Activated CD8-positive, alpha-beta memory T cell treated with anti-CD3 and anti-CD28 coated beads, Interleukin-2, amount 50 U/mL, for 4 hours (primary cell): ENCODE measurements around the gene ZFP42.
"Not testable (repeated sequence)": the region's sequence is repeated elsewhere in the genome, so short reads cannot be mapped to it uniquely, and the experiment has no call there.

Source experiments
- DNase-seq: peaks from one replicate; pipeline ENCODE4 v3.0.0-alpha.2; 2020

The ZFP42 gene

GRCh38 chr4:188023682-188024081 lies 28.1 kb downstream of the ZFP42 start:
- no peak for DNase-seq

DNA sequence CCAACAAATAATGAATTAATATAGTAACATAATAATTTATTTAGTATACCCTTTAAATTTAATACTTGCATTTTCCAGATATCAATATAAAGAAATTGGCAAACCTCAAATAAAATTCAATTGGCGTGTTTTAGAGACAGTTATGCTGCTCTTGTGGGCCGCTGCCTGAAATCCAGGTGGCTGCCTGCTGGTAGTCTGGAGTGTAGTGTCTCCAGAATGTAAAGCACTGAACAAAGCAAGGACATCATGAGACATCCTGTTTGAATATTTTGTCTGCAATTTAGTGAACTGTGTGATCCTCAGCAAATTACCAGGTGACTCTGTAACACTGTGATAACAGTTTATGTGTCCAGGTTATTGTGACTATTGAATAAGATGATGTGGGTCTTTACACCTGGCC lies 29.9 kb downstream of the ZFP42 start:
- no peak for DNase-seq

DNA sequence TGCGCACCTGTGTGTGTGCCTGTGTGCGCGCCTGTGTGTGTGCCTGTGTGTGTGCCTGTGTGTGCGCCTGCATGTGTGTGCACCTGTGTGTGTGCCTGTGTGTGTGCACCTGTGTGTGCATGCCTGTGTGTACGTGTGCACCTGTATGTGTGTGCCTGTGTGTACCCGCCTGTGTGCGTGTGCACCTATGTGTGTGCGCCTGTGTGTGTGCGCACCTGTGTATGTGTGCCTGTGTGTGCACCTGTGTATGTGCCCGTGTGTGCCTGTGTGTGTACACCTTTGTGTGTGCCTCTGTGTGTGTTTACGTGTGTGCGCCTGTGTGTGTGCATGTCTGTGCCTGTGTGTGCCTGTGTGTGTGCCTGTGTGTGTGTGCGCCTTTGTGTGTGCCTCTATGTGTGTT lies 33.5 kb downstream of the ZFP42 start:
- DNase-seq, result no peak

DNA sequence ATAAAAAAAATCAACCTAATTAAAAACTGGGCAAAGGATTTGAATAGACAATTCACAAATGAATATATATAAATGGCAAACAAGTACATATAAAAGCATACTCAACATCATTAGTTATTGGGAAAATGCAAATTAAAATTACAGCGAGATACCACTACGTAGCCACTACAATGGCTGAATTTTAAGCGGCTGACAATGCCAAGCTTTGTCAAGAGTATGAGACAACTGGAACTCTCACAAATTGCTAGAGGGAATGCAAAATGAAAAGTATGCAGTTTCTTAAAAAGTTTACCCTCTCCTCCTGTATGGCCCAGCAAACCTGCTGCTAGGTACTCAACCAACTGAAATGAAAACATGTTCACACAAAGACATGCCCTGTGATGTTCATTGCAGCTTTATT lies 34.8 kb downstream of the ZFP42 start:
- no peak for DNase-seq

DNA sequence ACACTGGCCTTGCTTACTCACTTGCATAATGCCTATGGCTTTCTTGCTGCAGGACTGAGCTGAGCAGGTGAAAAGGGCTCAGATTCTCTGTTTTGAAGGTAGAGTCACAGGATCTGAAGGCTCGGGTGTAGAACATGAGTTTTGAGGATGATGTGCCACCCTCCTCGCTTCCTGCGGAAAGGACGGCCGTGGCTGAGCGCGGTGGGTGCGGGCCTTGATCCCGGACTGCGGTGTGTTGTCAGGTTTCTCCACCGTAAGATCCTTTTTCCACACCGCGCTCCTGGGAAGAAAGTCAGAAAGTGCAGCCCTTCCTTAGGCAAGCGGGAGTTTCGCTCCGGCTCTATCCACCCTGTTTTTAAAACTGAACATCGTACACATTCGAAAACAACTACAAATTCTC lies 36.2 kb downstream of the ZFP42 start:
- DNase-seq, result no peak

- DNase-seq, result no peak
Measured at GRCh38 chr4:188032170-188032569, 36.6 kb downstream of the ZFP42 start.

GRCh38 chr4:188032583-188032982 lies 37.0 kb downstream of the ZFP42 start:
- no peak for DNase-seq

DNA sequence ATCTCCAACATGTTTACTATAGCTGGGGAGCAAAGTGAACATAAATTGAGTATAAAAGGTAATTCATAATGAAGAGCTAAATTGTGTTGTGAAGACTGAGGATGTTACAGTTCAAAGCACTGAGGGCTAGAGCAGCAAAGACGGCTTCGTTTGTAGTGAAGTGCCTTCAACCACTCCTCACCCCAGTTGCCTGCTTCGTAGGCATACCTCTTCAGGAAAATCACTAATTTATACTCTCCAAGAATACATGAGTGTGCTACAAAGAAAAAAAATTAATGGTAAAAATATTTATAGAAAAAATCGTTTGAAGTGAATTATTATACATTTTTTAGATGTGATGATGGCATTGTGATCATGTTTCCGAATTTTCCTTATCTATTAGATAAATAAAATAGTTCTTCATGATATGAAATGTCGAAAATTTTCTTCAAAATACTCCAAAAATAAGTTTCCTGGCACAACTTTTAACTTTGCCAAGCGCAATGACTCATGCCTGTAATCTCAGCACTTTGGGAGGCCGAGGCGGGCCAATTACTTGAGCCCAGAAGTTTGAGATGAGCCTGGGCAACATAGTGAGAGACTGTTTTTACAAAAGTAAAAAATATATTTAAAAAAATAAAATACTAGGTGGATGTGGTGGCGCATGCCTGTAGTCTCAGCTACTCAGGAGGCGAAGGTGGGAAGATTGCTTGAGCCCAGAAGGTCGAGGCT lies 41.6 kb downstream of the ZFP42 start:
- DNase-seq, result no peak

- DNase-seq, result no peak
Measured at GRCh38 chr4:188041721-188042120, 46.1 kb downstream of the ZFP42 start.

- no peak for DNase-seq
Measured at GRCh38 chr4:188042191-188042590, 46.6 kb downstream of the ZFP42 start.

- DNase-seq, result no peak
Measured at GRCh38 chr4:188043154-188043553, 47.6 kb downstream of the ZFP42 start.

DNA sequence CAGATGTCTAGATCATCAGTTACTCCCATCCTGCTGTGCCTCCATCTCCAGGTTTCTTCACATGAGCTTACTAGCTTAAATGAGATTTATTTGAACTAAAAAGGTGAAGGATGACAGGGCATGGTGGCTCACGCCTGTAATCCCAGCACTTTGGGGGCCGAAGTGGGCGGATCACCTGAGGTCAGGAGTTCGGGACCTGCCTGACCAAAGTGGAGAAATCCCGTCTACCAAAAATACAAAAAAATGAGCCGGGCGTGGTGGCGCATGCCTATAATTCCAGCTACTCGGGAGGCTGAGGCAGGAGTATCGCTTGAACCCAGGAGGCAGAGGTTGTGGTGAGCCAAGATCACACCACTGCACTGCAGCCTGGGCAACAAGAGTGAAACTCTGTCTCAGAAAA lies 49.9 kb downstream of the ZFP42 start:
- DNase-seq, result not testable (repeated sequence)

DNA sequence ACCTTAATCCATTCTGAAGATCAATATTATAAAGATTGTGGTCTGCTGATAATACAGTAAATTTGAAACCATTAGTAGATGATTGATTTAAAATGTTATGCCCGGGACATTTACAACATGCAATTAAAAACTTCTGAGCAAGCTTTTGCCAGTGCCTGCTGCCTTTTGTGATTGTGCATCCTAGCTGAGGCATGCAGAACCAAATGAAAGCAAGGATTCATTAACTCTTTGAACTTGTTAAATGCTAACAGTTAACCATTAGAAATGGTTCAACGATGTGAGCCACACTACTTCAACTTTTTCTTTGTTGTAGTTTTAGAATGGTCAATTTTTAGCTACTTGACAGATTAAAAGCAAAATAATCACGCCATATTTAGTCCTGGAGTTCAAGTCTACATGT lies 51.1 kb downstream of the ZFP42 start:
- DNase-seq, result no peak

DNA sequence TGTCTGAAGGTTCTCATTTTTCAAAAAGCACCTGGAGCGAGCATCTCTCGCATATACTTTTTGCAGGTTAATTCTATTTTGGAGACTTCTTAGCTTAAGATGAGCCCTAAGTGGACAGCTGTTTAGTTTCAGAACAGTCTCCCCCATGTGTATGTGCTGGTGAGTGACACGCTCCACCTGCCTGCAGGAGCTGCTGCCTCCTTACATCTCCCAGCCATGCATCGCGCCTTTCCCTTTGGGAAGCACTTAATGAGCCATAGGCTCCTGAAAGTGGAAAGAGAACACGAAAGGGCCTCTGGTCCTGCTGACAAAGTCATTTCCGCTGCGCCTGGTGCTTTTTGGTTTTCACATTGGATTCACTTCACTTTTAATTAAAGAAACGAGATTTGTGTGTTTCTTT lies 57.7 kb downstream of the ZFP42 start:
- no peak for DNase-seq
